Transverse colon (tissue), 4 donors: ENCODE data around the gene SELENOK.

Source experiments
- POLR2A ChIP-seq: fragments of 450-650 bp; IDR thresholded peaks from one replicate; pipeline ENCODE4 v1.6.1; 2016; ENCODE audit warnings: antibody characterized with exemption, mild to moderate bottlenecking, moderate library complexity
- POLR2AphosphoS5 ChIP-seq, 3 donors: sonication (generic); formaldehyde crosslinking; IDR thresholded peaks; one replicate each; pipeline ENCODE4 v1.6.1; 2016; ENCODE audit warnings: antibody characterized with exemption in 3 of 3
- TF ChIP-seq, protein P1 (sequence below), 5 experiments: fragments of 200-600 bp in 3 of 5; fragments of 450-650 bp in 2 of 5; sonication (generic) in 3 of 5; IDR thresholded peaks; 1 replicate in 2 of 5; 2 replicates in 3 of 5; pipeline ENCODE4 v1.5.1; 2016 to 2017; ENCODE audit warnings: antibody characterized with exemption in 5 of 5, inconsistent platforms in 3 of 5, mild to moderate bottlenecking in 2 of 5, moderate library complexity in 1 of 5

DNA sequence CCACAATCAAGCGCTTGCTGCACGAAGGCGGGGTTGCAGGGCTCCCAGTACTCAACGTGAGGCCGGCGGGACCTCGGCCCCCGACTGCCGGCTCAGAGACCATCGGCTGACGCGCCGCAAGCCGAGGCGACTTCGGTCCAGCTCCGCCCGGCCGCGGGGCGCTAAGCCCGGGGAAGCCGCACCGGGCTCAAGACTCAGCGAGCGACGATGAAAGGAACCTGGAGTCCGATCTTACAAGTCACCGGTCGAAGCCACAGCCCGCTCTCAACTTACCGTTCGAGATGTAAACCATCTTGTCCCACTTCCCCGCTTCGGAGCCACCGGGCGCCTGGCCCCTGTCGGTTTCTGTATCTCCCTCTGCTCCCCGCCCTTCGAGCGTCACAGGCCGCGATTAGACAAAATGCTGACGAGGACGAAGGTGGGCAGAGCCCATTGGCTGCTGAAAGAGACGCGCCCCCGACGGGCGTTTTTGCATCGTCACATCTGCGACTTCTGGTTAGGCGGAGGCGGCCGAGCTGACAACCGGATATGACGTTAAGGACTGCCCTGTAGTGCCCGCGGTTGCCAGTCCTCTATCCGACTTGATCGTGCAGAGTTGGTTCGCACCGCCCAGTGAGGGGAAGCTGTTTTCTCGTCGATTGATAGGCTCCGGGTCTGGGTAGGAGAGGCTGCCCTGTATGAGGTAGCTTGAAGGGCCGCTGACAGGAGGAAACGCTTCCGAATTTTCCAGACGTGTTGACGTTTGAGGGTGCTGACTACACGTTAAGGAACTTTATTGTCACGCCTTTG, at the start of gene SELENOK:
- TF ChIP-seq POLR2A: peak; percentile 99
- TF ChIP-seq, protein P1, sequence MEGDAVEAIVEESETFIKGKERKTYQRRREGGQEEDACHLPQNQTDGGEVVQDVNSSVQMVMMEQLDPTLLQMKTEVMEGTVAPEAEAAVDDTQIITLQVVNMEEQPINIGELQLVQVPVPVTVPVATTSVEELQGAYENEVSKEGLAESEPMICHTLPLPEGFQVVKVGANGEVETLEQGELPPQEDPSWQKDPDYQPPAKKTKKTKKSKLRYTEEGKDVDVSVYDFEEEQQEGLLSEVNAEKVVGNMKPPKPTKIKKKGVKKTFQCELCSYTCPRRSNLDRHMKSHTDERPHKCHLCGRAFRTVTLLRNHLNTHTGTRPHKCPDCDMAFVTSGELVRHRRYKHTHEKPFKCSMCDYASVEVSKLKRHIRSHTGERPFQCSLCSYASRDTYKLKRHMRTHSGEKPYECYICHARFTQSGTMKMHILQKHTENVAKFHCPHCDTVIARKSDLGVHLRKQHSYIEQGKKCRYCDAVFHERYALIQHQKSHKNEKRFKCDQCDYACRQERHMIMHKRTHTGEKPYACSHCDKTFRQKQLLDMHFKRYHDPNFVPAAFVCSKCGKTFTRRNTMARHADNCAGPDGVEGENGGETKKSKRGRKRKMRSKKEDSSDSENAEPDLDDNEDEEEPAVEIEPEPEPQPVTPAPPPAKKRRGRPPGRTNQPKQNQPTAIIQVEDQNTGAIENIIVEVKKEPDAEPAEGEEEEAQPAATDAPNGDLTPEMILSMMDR (IDR thresholded peaks at IDR 0.05): no peak
- TF ChIP-seq POLR2AphosphoS5 (IDR thresholded peaks at IDR 0.05): peak; percentile 99
